PC-9 (cell line): Measurements from ENCODE around the gene CPA5. TPM values are rescaled to one million over a fixed set of nuclear protein-coding genes. Genes with fewer than 3 reads are reported as not detected.
"Not testable (repeated sequence)": the region's sequence is repeated elsewhere in the genome, so short reads cannot be mapped to it uniquely, and the experiment has no call there.

Experiments used
- BruUV-seq: library from RNA; stranded (reverse); fragments of 400-500 nt; replicated peaks from 2 replicates; lab custom pipeline; 2021; lab: Mats Ljungman, UMichigan
- CTCF ChIA-PET: fragments of 300-600 bp; sonication (Branson Sonifier 250); formaldehyde crosslinking; loops from one replicate; lab custom pipeline; 2022; ENCODE audit warnings: antibody characterized with exemption; lab: Charles Lee
- POLR2A ChIA-PET: fragments of 300-600 bp; sonication (Branson Sonifier 250); formaldehyde crosslinking; loops from one replicate; lab custom pipeline; 2022; ENCODE audit warnings: antibody characterized with exemption; ENCODE audit not compliant: unreplicated experiment; lab: Charles Lee
- DNase-seq, 2 experiments: peaks; one replicate each; pipeline versions ENCODE4 v3.0.0 to v3.0.0-alpha.2; 2015 to 2022; ENCODE audit warnings: mixed read lengths in 1 of 2
- H2AFZ ChIP-seq: fragments of 200-600 bp; sonication (generic); 2 replicates; pipeline ENCODE4 v1.8.1; 2017; ENCODE audit warnings: antibody characterized with exemption
- H3F3A ChIP-seq: fragments of 200-600 bp; sonication (generic); 2 replicates; pipeline ENCODE4 v1.8.1; 2017; ENCODE audit warnings: antibody characterized with exemption, mild to moderate bottlenecking, low read depth; ENCODE audit not compliant: insufficient read depth
- H3K27ac ChIP-seq: fragments of 200-600 bp; sonication (generic); 2 replicates; pipeline ENCODE4 v1.6.1; 2016; ENCODE audit warnings: mixed run types
- H3K27me3 ChIP-seq: fragments of 200-600 bp; sonication (generic); 2 replicates; pipeline ENCODE4 v1.6.1; 2016; ENCODE audit warnings: low read depth, mixed run types; ENCODE audit not compliant: insufficient read depth
- H3K36me3 ChIP-seq: fragments of 200-600 bp; sonication (generic); 2 replicates; pipeline ENCODE4 v1.6.1; 2016; ENCODE audit warnings: low read depth, mixed run types
- H3K4me1 ChIP-seq: fragments of 200-600 bp; sonication (generic); replicated peaks from 2 replicates; pipeline ENCODE4 v1.6.1; 2016; ENCODE audit warnings: mixed run types; ENCODE audit not compliant: insufficient read depth
- H3K4me2 ChIP-seq: fragments of 200-600 bp; sonication (generic); 2 replicates; pipeline ENCODE4 v1.6.1; 2017; ENCODE audit warnings: mixed run types
- H3K4me3 ChIP-seq: fragments of 200-600 bp; sonication (generic); 2 replicates; pipeline ENCODE4 v1.6.1; 2016; ENCODE audit warnings: mixed run types
- H3K79me2 ChIP-seq: fragments of 200-600 bp; sonication (generic); 2 replicates; pipeline ENCODE4 v1.6.1; 2017; ENCODE audit warnings: low read depth, mixed run types
- H3K9me2 ChIP-seq: fragments of 200-600 bp; sonication (generic); 2 replicates; pipeline ENCODE4 v1.8.1; 2017; ENCODE audit warnings: mild to moderate bottlenecking; ENCODE audit not compliant: insufficient read depth
- H3K9me3 ChIP-seq: fragments of 200-600 bp; sonication (generic); 2 replicates; pipeline ENCODE4 v1.8.1; 2016; ENCODE audit warnings: low read depth; ENCODE audit not compliant: insufficient read depth
- H4K20me1 ChIP-seq: fragments of 200-600 bp; sonication (generic); 2 replicates; pipeline ENCODE4 v1.8.1; 2017; ENCODE audit not compliant: insufficient read depth
- CTCF ChIP-seq: fragments of 200-600 bp; sonication (generic); conservative IDR thresholded peaks from 2 replicates; pipeline ENCODE4 v1.6.1; 2017; ENCODE audit warnings: mixed run types, antibody characterized with exemption, mild to moderate bottlenecking, moderate library complexity
- EZH2 ChIP-seq: fragments of 200-600 bp; sonication (generic); IDR thresholded peaks from 2 replicates; pipeline ENCODE4 v1.8.0; 2017; ENCODE audit warnings: antibody characterized with exemption, low read depth
- intact Hi-C: fragments of 100-400 bp; cut with micrococcal nuclease; formaldehyde crosslinking; loops from one replicate; pipeline ENCODE4 v1.10.0; 2022; ENCODE audit not compliant: unreplicated experiment
- total RNA-seq: library from RNA; stranded (reverse); gene quantifications from 2 replicates; pipeline ENCODE4 v1.2.3, GENCODE V29; 2021

The CPA5 gene
- total RNA-seq, 1 experiment from 2014 or later = not detected

GRCh38 chr7:130305433-130306042, 39.1 kb upstream of the CPA5 start:
- CTCF ChIA-PET = no interaction called here

GRCh38 chr7:130309986-130310385, 34.6 kb upstream of the CPA5 start:
- Histone ChIP-seq H3K79me2 (no peaks in the 10 kb centered on the region), H3K36me3 (no peaks in the 10 kb centered on the region), H3K9me3 (no peaks in the 10 kb centered on the region), H4K20me1 (no peaks in the 10 kb centered on the region), H3K9me2 (no peaks in the 10 kb centered on the region), H3K27me3 (no peaks in the 10 kb centered on the region), H3F3A (no peaks in the 10 kb centered on the region), H3K4me2 (no peak overlapping the region), H3K27ac (no peak overlapping the region), H2AFZ (no peak overlapping the region), H3K4me1 (no peaks in the 10 kb centered on the region), H3K4me3 (no peak overlapping the region)
- intact Hi-C loops = no loop called here
- no TSS peak for BruUV-seq
- CTCF ChIA-PET = interaction anchor here (0.7 kb wide), 1 partner anchor 7 kb away, joined by 3 read pairs; no protein-coding TSS in a partner anchor
- no peak for DNase-seq
- TF ChIP-seq EZH2 = no peak
- POLR2A ChIA-PET = no interaction called here

More at GRCh38 chr7:130305433-130306042, 39.1 kb upstream of the CPA5 start:
- no peaks in the 10 kb centered on the region for H3K9me3 ChIP-seq
- POLR2A ChIA-PET = no interaction called here
- TF ChIP-seq EZH2 = no peak
- no peak for TF ChIP-seq CTCF
- no peaks in the 10 kb centered on the region for H3K9me2 ChIP-seq
- H3K4me1 ChIP-seq = no peaks in the 10 kb centered on the region
- H3K79me2 ChIP-seq = no peaks in the 10 kb centered on the region
- no peaks in the 10 kb centered on the region for H3K36me3 ChIP-seq
- no peaks in the 10 kb centered on the region for H3F3A ChIP-seq
- H3K27me3 ChIP-seq = no peaks in the 10 kb centered on the region
- no peak overlapping the region for H3K4me2 ChIP-seq
- BruUV-seq = no TSS peak
- H2AFZ ChIP-seq = no peak overlapping the region
- intact Hi-C loops = no loop called here
- H4K20me1 ChIP-seq = no peaks in the 10 kb centered on the region
- H3K4me3 ChIP-seq = no peak overlapping the region
- H3K27ac ChIP-seq = no peak overlapping the region
- no peak for DNase-seq

GRCh38 chr7:130314305-130314704, 30.3 kb upstream of the CPA5 start:
- Histone ChIP-seq H3K4me3 (no peak overlapping the region), H4K20me1 (no peaks in the 10 kb centered on the region), H3F3A (no peaks in the 10 kb centered on the region), H2AFZ (no peak overlapping the region), H3K79me2 (no peaks in the 10 kb centered on the region), H3K27ac (no peak overlapping the region), H3K36me3 (no peaks in the 10 kb centered on the region), H3K27me3 (no peaks in the 10 kb centered on the region), H3K9me3 (no peaks in the 10 kb centered on the region), H3K9me2 (no peaks in the 10 kb centered on the region), H3K4me2 (no peak overlapping the region), H3K4me1 (no peaks in the 10 kb centered on the region)
- TF ChIP-seq CTCF (no peak), EZH2 (no peak)
- ChIA-PET POLR2A (no interaction called here), CTCF (no interaction called here)
- DNase-seq = no peak
- no TSS peak for BruUV-seq
- intact Hi-C loops = no loop called here

GRCh38 chr7:130319541-130319940, 25.1 kb upstream of the CPA5 start:
- ChIA-PET CTCF (no interaction called here), POLR2A (no interaction called here)
- H3K27ac ChIP-seq = no peak overlapping the region
- DNase-seq = no peak
- no peaks in the 10 kb centered on the region for H3K9me3 ChIP-seq
- no peaks in the 10 kb centered on the region for H3K27me3 ChIP-seq
- H3F3A ChIP-seq = peaks cover 13% of the 10 kb centered on the region
- no peak overlapping the region for H3K4me2 ChIP-seq
- no peaks in the 10 kb centered on the region for H3K79me2 ChIP-seq
- TF ChIP-seq CTCF = no peak
- no peak for TF ChIP-seq EZH2
- BruUV-seq = no TSS peak
- intact Hi-C loops = no loop called here
- H3K4me1 ChIP-seq = 0 out of 2 replicates have a peak, but pooled peaks cover 5% of the 10 kb centered on the region
- no peaks in the 10 kb centered on the region for H4K20me1 ChIP-seq
- no peak overlapping the region for H2AFZ ChIP-seq
- no peaks in the 10 kb centered on the region for H3K9me2 ChIP-seq
- no peak overlapping the region for H3K4me3 ChIP-seq
- H3K36me3 ChIP-seq = no peaks in the 10 kb centered on the region

- H3K9me3 ChIP-seq, DNase-seq, H3K27me3 ChIP-seq, BruUV-seq, H3K79me2 ChIP-seq, H3K4me3 ChIP-seq, H3K4me2 ChIP-seq, H3K9me2 ChIP-seq, H2AFZ ChIP-seq, H3K27ac ChIP-seq, H3K4me1 ChIP-seq, H3K36me3 ChIP-seq, H4K20me1 ChIP-seq, POLR2A ChIA-PET: not testable (repeated sequence)
- CTCF ChIA-PET = interaction anchor here (0.7 kb wide), 1 partner anchor 98 kb away, joined by 3 read pairs; no protein-coding TSS in a partner anchor
- intact Hi-C loops = loop anchor here (2.0 kb wide), 1 partner anchor 35 kb away; no protein-coding TSS in a partner anchor
- peaks cover 13% of the 10 kb centered on the region for H3F3A ChIP-seq
These were observed 22.9 kb upstream of the CPA5 start for GRCh38 chr7:130321542-130322229.
